HL-60 (cell line): ENCODE results near the gene PDRG1.
A peak's percentile ranks its signal among the peaks of the same experiment; 100 is the strongest.

Experiments used
- DNase-seq, 2 experiments: peaks; one replicate each; pipeline ENCODE4 v3.0.0-alpha.2; 2010 to 2020; ENCODE audit warnings: low read depth in 1 of 2, low spot score in 1 of 2
- H3K27ac ChIP-seq: fragments of 250-450 bp; sonication (Bioruptor Pico); replicated peaks from 2 replicates; pipeline ENCODE4 v1.5.1; 2020; ENCODE audit warnings: mild to moderate bottlenecking, moderate library complexity
- H3K27me3 ChIP-seq: fragments of 250-450 bp; sonication (Bioruptor Pico); 2 replicates; pipeline ENCODE4 v1.5.1; 2021; ENCODE audit warnings: mild to moderate bottlenecking, moderate library complexity; ENCODE audit not compliant: insufficient read depth, poor library complexity, severe bottlenecking
- H3K4me3 ChIP-seq: replicated peaks from 2 replicates; pipeline ENCODE4 v1.5.1; 2011; ENCODE audit warnings: mild to moderate bottlenecking, control low read depth, low read length; ENCODE audit not compliant: insufficient read depth
- CTCF ChIP-seq: IDR thresholded peaks from one replicate; pipeline ENCODE4 v1.5.1; 2011; ENCODE audit warnings: low read length, control low read depth, inconsistent platforms; ENCODE audit not compliant: insufficient read depth
- GABPA ChIP-seq: IDR thresholded peaks from 2 replicates; pipeline ENCODE4 v1.6.1; 2012; ENCODE audit warnings: low read depth
- POLR2AphosphoS5 ChIP-seq: IDR thresholded peaks from 2 replicates; pipeline ENCODE4 v1.6.1; 2012; ENCODE audit warnings: low read depth
- REST ChIP-seq: IDR thresholded peaks from 2 replicates; pipeline ENCODE4 v1.6.1; 2012; ENCODE audit warnings: low read depth; ENCODE audit not compliant: insufficient replicate concordance
- SPI1 ChIP-seq: IDR thresholded peaks from 2 replicates; pipeline ENCODE4 v1.6.1; 2012; ENCODE audit warnings: low read depth, mild to moderate bottlenecking, borderline replicate concordance
- long read RNA-seq: library from polyadenylated mRNA; unstranded; transcript quantifications from one replicate; pipeline ENCODE4 v2.0.0, GENCODE V29; 2020

PDRG1 gene
- long read RNA-seq, transcript PDRG1-201 (5 exons, 1,998 nt): major isoform, 157 of 165 reads
- long read RNA-seq, partial matches to known transcripts: 3 of 165 reads
- long read RNA-seq, other reads (novel, unspliced or antisense): 5 of 165 reads

- peak within 1 kb of the TSS; percentile 84 for H3K27ac ChIP-seq
- DNase-seq: peak; percentile 90 to 94
- H3K4me3 ChIP-seq: peak within 1 kb of the TSS; percentile 93
- H3K27me3 ChIP-seq: peaks cover 6% of the 10 kb centered on the region
- TF ChIP-seq SPI1 (no peak), CTCF (peak; percentile 84), REST (no peak), POLR2AphosphoS5 (peak; percentile 64; the same call in 1 of the 2 replicates), GABPA (no peak)
Observed at GRCh38 chr20:31951530-31952453, at the start of gene PDRG1. PDRG1 (minus strand) TSS chr20:31952046; CDS start chr20:31951961, 85 bp downstream.

DNA sequence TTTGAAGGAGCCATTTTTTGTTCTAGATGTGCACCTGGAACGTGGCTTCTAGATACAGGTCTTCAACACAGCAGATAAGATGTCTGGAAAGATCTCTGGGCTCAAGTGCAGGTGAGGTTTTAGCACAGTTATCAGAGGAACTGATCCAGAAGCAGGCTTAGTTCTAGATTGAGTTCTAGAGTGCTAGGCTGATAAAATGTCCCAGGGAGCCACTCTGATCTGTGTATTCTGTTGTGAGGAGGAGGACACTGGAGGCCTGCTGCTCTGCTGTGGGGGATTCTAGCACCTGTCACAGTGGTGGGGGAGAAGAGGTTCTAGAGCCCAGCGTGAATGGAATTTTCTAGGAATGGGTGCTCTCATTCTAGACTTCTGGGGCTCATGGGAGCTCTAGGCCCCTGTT lies 46.4 kb upstream of the PDRG1 start:
- no peak overlapping the region for H3K4me3 ChIP-seq
- no peak for DNase-seq
- H3K27ac ChIP-seq: no peak overlapping the region
- TF ChIP-seq GABPA (no peak), CTCF (no peak), POLR2AphosphoS5 (no peak), REST (no peak), SPI1 (no peak)
- H3K27me3 ChIP-seq: peaks cover 29% of the 10 kb centered on the region

- Histone ChIP-seq H3K27me3 (peaks cover 29% of the 10 kb centered on the region), H3K4me3 (no peak overlapping the region), H3K27ac (no peak overlapping the region)
- no peak for TF ChIP-seq POLR2AphosphoS5
- no peak for TF ChIP-seq CTCF
- TF ChIP-seq SPI1: no peak
- no peak for TF ChIP-seq GABPA
- no peak for DNase-seq
Observed at GRCh38 chr20:31996996-31997395, 45.1 kb upstream of the PDRG1 start.
